NCI-H510A (cell line): ENCODE data around the gene TECPR1.

ENCODE experiments used
- DNase-seq: peaks from one replicate; lab custom pipeline; 2025; lab: John Stamatoyannopoulos, UW

TECPR1 gene

GRCh38 chr7:98242934-98243333, 9.1 kb downstream of the TECPR1 start:
- DNase-seq = no peak

DNA sequence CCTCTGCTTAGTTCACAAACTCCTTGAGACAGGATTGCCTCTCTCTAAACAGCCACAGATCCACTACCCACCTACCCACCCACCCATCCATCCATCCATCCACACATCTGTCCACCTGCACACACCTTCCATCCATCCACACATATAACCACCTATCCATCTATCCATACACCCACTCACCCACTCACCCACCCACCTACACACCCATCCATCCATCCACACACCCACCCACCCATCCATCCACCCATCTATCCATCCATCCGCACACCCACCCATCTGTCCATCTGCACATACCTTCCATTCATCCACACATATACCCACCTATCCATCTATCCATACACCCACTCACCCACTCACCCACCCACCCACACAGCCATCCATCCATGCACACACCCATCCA, 9.7 kb downstream of the TECPR1 start:
- DNase-seq = no peak

DNA sequence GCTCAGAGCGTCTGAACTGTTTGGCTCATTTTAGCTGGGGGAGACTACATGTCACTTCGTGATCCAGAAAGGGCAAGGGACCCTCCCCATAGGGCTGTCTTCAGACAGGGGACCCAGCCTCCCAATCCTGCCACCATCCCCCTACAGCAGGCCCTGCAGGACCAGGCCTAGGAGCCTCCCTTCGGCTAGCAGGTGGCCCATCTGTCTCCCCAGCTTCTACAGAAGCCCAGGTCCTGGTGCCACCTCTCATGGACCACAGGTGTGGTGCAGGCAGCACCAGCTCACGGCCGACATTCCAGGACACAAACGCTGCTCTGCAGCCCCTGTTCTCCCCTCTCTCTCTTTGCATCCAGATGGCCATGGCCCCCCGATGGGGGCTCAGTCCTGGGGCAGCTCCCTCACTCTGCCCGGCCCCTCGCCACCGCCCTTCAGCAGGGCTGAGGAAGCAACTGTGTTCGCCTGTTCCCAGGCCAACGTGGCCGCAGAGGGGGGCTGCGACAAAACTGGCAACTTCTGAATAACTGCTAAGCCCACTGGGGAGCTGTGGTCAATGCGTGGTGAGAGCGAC, 10.3 kb downstream of the TECPR1 start:
- DNase-seq = no peak

GRCh38 chr7:98240961-98241673, 10.9 kb downstream of the TECPR1 start:
- no peak for DNase-seq

GRCh38 chr7:98238976-98239375, 13.1 kb downstream of the TECPR1 start:
- no peak for DNase-seq

DNA sequence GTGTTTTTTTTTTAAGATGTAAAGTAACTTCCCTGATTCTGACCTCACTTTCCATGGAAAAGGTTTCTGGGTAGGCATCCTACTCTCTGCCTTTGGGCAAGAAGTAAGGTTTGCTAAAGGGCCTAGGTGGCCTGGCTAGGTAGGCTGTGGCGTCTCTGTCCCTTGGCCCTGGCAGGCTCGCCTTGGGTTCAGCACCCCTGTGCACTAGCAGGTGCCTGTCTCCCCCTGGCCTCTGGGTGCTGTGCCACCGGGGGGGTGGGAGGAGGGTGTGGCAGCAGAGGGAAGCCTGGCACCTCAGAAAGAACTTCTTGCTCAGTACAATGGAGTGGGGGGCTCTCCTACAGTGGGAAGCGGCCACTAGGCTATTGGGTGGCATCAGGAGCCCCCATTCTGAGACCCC, 14.0 kb downstream of the TECPR1 start:
- no peak for DNase-seq

- DNase-seq = no peak
Observed at GRCh38 chr7:98236355-98237185, 15.5 kb downstream of the TECPR1 start.

DNA sequence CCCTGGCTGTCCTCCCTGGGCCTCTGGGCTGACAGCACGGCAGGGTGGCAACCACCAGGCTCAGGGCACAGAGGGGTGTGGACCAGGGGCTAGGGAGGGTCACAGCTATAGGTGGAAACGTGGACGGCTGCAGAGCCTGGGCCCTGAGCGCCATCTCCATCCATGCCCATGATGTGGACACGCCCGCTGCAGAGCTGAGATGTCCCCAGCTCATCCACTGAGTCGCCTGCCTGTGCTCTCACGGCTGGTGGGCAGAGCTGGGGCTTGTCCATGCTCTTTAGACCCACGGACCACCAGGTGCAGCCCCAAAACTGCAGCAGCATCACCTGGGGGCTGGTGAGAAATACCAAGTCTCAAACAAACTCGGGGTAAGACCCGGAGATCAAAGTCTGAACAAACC, 16.1 kb downstream of the TECPR1 start:
- DNase-seq = no peak

GRCh38 chr7:98234429-98235147, 17.4 kb downstream of the TECPR1 start:
- no peak for DNase-seq

GRCh38 chr7:98233219-98234070, 18.6 kb downstream of the TECPR1 start:
- no peak for DNase-seq

DNA sequence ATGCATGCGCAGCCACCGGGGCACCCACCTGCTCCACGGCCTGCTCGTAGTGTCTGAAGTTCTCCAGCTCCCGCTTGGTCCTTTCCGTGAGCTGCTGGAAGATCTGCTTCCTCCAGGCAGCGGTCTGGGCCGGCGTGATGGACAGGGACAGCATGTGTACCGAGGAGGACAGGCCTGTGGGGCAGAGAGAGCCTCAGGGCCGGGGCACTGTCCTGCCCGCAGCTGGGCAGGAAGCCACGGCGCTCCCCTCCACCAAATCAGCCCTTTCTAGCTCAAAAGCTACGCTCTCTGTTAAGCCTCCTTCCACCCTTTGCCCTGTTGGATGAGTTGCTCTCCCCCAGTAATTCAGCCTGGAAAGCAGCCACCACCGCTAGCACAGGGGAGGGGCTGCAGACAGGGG, 19.2 kb downstream of the TECPR1 start:
- no peak for DNase-seq

- no peak for DNase-seq
Observed at GRCh38 chr7:98232263-98232585, 19.8 kb downstream of the TECPR1 start.

DNA sequence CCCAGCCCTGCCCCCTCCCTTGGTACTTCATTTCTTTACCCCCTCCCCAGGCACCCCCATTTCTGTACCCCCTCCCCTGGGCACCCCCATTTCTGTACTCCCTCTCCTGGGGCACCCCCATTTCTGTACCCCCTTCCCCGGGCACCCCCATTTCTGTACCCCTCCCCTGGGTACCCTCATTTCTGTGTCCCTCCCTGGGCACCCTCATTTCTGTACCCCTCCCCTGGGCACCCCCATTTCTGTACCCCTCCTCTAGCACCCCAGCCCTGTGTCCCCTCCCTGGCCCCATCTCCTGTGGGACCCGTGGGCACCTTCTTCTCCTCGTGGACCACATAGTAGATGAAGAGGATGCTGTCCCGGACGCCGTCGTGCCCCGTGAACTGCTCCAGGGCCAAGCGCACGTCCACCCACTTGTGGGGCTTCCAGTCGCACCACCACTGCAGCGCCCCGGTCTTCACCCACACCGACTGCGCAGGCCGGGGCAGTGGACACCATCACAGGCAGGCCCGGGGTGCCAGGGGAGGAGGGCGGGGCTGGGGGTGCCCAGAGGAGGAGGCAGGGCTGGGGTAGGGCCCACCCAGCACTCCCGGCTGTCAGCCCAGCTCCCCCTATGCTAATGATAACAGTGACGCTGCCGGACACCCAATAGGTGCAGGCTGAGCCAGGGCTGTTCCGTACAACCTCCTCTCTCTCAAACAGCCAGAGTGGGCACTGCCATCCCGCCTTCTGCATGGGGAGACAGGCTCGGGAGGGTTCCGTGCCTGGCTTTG, 20.4 kb downstream of the TECPR1 start:
- DNase-seq = no peak

GRCh38 chr7:98230746-98231471, 21.1 kb downstream of the TECPR1 start:
- no peak for DNase-seq

GRCh38 chr7:98229991-98230745, 21.9 kb downstream of the TECPR1 start:
- no peak for DNase-seq

GRCh38 chr7:98229441-98229840, 22.6 kb downstream of the TECPR1 start:
- no peak for DNase-seq

GRCh38 chr7:98228801-98229200, 23.2 kb downstream of the TECPR1 start:
- DNase-seq = no peak

- DNase-seq = no peak
Observed at GRCh38 chr7:98227939-98228338, 24.1 kb downstream of the TECPR1 start.

GRCh38 chr7:98225913-98226614, 26.0 kb downstream of the TECPR1 start:
- no peak for DNase-seq
